ENCODE measurements around the gene PPARD. TPM values are rescaled to one million over a fixed set of nuclear protein-coding genes. Genes with fewer than 3 reads are reported as not detected.

The PPARD gene
- total and polyA plus RNA-seq, 2 of the 13 experiments (the other 11 are each of a cell fraction or from before 2014, with no cell fraction given): 6.1 to 13.3 TPM

DNA sequence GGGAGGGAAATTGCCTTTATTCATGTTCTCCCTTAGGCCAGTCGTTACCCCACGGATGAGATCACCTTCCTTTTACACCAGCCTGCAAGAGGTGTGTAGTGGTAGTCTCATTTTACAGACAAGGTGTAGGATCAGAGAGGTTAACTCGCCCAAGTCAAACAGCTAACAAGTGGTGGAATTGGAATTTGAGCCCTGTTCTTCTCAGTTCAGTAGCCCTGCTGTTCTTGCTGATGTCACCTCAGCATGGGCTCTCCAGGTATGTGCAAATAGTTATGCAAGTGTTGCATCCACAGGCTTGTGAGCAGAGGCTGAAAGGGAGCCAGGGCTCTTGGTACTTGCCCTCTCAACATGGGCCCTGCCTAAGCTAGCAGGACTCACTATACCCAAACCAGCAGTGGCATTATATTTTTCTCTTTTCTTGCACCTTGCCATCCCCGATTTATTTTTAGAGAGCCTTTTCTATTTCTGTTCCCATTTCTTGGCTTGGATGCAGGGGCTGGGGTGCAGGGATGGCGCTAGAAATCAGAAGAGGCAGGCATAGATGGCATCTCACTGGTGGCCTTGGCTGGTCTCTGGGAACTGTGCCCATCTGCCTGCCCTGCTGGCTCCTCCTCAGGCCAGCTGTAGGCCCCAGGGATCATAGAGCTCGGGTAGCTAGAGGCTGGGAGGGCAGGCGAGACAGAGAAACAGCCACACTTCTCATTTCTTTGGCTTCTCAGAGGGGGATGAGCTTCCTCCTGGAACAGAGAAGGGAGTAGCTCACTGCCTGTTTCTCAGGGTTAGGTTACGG lies 18.2 kb downstream of the PPARD start (continued):
- TF ChIP-seq, protein P1, sequence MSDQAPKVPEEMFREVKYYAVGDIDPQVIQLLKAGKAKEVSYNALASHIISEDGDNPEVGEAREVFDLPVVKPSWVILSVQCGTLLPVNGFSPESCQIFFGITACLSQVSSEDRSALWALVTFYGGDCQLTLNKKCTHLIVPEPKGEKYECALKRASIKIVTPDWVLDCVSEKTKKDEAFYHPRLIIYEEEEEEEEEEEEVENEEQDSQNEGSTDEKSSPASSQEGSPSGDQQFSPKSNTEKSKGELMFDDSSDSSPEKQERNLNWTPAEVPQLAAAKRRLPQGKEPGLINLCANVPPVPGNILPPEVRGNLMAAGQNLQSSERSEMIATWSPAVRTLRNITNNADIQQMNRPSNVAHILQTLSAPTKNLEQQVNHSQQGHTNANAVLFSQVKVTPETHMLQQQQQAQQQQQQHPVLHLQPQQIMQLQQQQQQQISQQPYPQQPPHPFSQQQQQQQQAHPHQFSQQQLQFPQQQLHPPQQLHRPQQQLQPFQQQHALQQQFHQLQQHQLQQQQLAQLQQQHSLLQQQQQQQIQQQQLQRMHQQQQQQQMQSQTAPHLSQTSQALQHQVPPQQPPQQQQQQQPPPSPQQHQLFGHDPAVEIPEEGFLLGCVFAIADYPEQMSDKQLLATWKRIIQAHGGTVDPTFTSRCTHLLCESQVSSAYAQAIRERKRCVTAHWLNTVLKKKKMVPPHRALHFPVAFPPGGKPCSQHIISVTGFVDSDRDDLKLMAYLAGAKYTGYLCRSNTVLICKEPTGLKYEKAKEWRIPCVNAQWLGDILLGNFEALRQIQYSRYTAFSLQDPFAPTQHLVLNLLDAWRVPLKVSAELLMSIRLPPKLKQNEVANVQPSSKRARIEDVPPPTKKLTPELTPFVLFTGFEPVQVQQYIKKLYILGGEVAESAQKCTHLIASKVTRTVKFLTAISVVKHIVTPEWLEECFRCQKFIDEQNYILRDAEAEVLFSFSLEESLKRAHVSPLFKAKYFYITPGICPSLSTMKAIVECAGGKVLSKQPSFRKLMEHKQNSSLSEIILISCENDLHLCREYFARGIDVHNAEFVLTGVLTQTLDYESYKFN (CRISPR knock-in tag; conservative IDR thresholded peaks at IDR 0.05): peak; percentile 89
- TF ChIP-seq, protein P2, sequence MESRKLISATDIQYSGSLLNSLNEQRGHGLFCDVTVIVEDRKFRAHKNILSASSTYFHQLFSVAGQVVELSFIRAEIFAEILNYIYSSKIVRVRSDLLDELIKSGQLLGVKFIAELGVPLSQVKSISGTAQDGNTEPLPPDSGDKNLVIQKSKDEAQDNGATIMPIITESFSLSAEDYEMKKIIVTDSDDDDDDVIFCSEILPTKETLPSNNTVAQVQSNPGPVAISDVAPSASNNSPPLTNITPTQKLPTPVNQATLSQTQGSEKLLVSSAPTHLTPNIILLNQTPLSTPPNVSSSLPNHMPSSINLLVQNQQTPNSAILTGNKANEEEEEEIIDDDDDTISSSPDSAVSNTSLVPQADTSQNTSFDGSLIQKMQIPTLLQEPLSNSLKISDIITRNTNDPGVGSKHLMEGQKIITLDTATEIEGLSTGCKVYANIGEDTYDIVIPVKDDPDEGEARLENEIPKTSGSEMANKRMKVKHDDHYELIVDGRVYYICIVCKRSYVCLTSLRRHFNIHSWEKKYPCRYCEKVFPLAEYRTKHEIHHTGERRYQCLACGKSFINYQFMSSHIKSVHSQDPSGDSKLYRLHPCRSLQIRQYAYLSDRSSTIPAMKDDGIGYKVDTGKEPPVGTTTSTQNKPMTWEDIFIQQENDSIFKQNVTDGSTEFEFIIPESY (CRISPR knock-in tag; IDR thresholded peaks at IDR 0.05): peak; percentile 64; the same call in 1 of the 2 replicates
- TF ChIP-seq, protein P3, sequence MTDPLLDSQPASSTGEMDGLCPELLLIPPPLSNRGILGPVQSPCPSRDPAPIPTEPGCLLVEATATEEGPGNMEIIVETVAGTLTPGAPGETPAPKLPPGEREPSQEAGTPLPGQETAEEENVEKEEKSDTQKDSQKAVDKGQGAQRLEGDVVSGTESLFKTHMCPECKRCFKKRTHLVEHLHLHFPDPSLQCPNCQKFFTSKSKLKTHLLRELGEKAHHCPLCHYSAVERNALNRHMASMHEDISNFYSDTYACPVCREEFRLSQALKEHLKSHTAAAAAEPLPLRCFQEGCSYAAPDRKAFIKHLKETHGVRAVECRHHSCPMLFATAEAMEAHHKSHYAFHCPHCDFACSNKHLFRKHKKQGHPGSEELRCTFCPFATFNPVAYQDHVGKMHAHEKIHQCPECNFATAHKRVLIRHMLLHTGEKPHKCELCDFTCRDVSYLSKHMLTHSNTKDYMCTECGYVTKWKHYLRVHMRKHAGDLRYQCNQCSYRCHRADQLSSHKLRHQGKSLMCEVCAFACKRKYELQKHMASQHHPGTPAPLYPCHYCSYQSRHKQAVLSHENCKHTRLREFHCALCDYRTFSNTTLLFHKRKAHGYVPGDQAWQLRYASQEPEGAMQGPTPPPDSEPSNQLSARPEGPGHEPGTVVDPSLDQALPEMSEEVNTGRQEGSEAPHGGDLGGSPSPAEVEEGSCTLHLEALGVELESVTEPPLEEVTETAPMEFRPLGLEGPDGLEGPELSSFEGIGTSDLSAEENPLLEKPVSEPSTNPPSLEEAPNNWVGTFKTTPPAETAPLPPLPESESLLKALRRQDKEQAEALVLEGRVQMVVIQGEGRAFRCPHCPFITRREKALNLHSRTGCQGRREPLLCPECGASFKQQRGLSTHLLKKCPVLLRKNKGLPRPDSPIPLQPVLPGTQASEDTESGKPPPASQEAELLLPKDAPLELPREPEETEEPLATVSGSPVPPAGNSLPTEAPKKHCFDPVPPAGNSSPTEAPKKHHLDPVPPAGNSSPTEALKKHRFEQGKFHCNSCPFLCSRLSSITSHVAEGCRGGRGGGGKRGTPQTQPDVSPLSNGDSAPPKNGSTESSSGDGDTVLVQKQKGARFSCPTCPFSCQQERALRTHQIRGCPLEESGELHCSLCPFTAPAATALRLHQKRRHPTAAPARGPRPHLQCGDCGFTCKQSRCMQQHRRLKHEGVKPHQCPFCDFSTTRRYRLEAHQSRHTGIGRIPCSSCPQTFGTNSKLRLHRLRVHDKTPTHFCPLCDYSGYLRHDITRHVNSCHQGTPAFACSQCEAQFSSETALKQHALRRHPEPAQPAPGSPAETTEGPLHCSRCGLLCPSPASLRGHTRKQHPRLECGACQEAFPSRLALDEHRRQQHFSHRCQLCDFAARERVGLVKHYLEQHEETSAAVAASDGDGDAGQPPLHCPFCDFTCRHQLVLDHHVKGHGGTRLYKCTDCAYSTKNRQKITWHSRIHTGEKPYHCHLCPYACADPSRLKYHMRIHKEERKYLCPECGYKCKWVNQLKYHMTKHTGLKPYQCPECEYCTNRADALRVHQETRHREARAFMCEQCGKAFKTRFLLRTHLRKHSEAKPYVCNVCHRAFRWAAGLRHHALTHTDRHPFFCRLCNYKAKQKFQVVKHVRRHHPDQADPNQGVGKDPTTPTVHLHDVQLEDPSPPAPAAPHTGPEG (CRISPR knock-in tag; IDR thresholded peaks at IDR 0.05): no peak
- TF ChIP-seq ZNF703 (CRISPR knock-in tag; IDR thresholded peaks at IDR 0.05; ENCODE audit: borderline replicate concordance) (no peak), SP4 (CRISPR knock-in tag; IDR thresholded peaks at IDR 0.05) (peak; percentile 58; the same call in 1 of the 2 replicates), ZNF343 (CRISPR knock-in tag; IDR thresholded peaks at IDR 0.05) (0 out of 2 replicates have a peak, but pooled peaks have one; percentile 60), RXRB (CRISPR knock-in tag; IDR thresholded peaks at IDR 0.05; ENCODE audit: borderline replicate concordance) (peak; percentile 93), RARG (CRISPR knock-in tag; IDR thresholded peaks at IDR 0.05; ENCODE audit: low read depth) (0 out of 2 replicates have a peak, but pooled peaks have one; percentile 29), DR1 (CRISPR knock-in tag; IDR thresholded peaks at IDR 0.05) (no peak; the same call in 1 of the 2 replicates), FOXC1 (CRISPR knock-in tag; IDR thresholded peaks at IDR 0.05; ENCODE audit: borderline replicate concordance) (0 out of 2 replicates have a peak, but pooled peaks have one; percentile 19)
- TF ChIP-seq, protein P4, sequence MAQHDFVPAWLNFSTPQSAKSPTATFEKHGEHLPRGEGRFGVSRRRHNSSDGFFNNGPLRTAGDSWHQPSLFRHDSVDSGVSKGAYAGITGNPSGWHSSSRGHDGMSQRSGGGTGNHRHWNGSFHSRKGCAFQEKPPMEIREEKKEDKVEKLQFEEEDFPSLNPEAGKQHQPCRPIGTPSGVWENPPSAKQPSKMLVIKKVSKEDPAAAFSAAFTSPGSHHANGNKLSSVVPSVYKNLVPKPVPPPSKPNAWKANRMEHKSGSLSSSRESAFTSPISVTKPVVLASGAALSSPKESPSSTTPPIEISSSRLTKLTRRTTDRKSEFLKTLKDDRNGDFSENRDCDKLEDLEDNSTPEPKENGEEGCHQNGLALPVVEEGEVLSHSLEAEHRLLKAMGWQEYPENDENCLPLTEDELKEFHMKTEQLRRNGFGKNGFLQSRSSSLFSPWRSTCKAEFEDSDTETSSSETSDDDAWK (CRISPR knock-in tag; IDR thresholded peaks at IDR 0.05): no peak

All from HepG2 (cell line).